Keratinocyte (primary cell): ENCODE measurements around the gene GMFB. TPM values are rescaled to one million over a fixed set of nuclear protein-coding genes. Genes with fewer than 3 reads are reported as not detected.

Experiments used
- DNase-seq: peaks from one replicate; pipeline ENCODE4 v3.0.0-alpha.2; 2011; ENCODE audit warnings: low read depth, missing footprints, low spot score
- FAIRE-seq: peaks from 2 replicates; lab custom pipeline; 2011; peaks lifted over from hg19 to GRCh38; lab: Jason Lieb, UNC
- H2AFZ ChIP-seq: 2 replicates; pipeline ENCODE4 v1.6.0; 2012; ENCODE audit warnings: low read length, control low read depth, inconsistent platforms; ENCODE audit not compliant: control insufficient read depth
- H3K27ac ChIP-seq: 2 replicates; pipeline ENCODE4 v1.5.1; 2011; ENCODE audit warnings: low read length; ENCODE audit not compliant: control insufficient read depth, insufficient read depth
- H3K27me3 ChIP-seq: 3 replicates; pipeline ENCODE4 v1.6.0; 2011; ENCODE audit warnings: low read length; ENCODE audit not compliant: control insufficient read depth, insufficient read depth; ENCODE audit errors: extremely low read depth
- H3K36me3 ChIP-seq, 2 experiments: 2 replicates in 1 of 2; 3 replicates in 1 of 2; pipeline ENCODE4 v1.5.1; 2011; ENCODE audit warnings: low read length in 2 of 2, mild to moderate bottlenecking in 1 of 2; ENCODE audit not compliant: control insufficient read depth in 2 of 2, insufficient read depth in 2 of 2; ENCODE audit errors: extremely low read depth in 1 of 2
- H3K4me1 ChIP-seq: 3 replicates; pipeline ENCODE4 v1.5.1; 2011; ENCODE audit warnings: low read length; ENCODE audit not compliant: control insufficient read depth, insufficient read depth; ENCODE audit errors: extremely low read depth
- H3K4me2 ChIP-seq: 3 replicates; pipeline ENCODE4 v1.6.0; 2011; ENCODE audit warnings: low read depth, low read length; ENCODE audit not compliant: control insufficient read depth, insufficient read depth; ENCODE audit errors: extremely low read depth
- H3K4me3 ChIP-seq, 3 experiments: fragments of 200-600 bp in 1 of 3; sonication (generic) in 1 of 3; 2 replicates in 2 of 3; 3 replicates in 1 of 3; pipeline ENCODE4 v1.5.1; 2011 to 2016; ENCODE audit warnings: low read length in 3 of 3, mild to moderate bottlenecking in 3 of 3, control low read depth in 2 of 3, inconsistent platforms in 1 of 3, low read depth in 1 of 3, mixed read lengths in 1 of 3, mixed run types in 1 of 3, moderate library complexity in 1 of 3; ENCODE audit not compliant: control insufficient read depth in 2 of 3, insufficient read depth in 2 of 3; ENCODE audit errors: extremely low read depth in 1 of 3
- H3K79me2 ChIP-seq: 2 replicates; pipeline ENCODE4 v1.6.0; 2012; ENCODE audit warnings: low read length; ENCODE audit not compliant: control insufficient read depth, insufficient read depth
- H3K9ac ChIP-seq: 3 replicates; pipeline ENCODE4 v1.6.0; 2011; ENCODE audit warnings: low read length; ENCODE audit not compliant: control insufficient read depth, insufficient read depth; ENCODE audit errors: extremely low read depth
- H3K9me1 ChIP-seq: 3 replicates; pipeline ENCODE4 v1.6.0; 2011; ENCODE audit warnings: low read length; ENCODE audit not compliant: control insufficient read depth, insufficient read depth; ENCODE audit errors: extremely low read depth
- H3K9me3 ChIP-seq: 2 replicates; pipeline ENCODE4 v1.5.1; 2012; ENCODE audit warnings: low read depth, low read length; ENCODE audit not compliant: control insufficient read depth
- H4K20me1 ChIP-seq: 3 replicates; pipeline ENCODE4 v1.6.0; 2011; ENCODE audit warnings: low read length; ENCODE audit not compliant: control insufficient read depth, insufficient read depth; ENCODE audit errors: extremely low read depth
- CTCF ChIP-seq, 3 experiments: IDR thresholded peaks in 1 of 3; conservative IDR thresholded peaks in 1 of 3; optimal IDR thresholded peaks in 1 of 3; 2 replicates in 2 of 3; 3 replicates in 1 of 3; pipeline versions ENCODE3 to v1.5.1; 2011; ENCODE audit warnings: low read length in 3 of 3, mild to moderate bottlenecking in 3 of 3, moderate library complexity in 2 of 3, control low read depth in 1 of 3, inconsistent platforms in 1 of 3; ENCODE audit not compliant: insufficient read depth in 2 of 3; ENCODE audit errors: extremely low read depth in 1 of 3
- EZH2 ChIP-seq: IDR thresholded peaks from one replicate; pipeline ENCODE4 v1.6.1; 2012; ENCODE audit warnings: inconsistent platforms, mild to moderate bottlenecking, low read length, moderate library complexity
- dilution Hi-C: fragments of 300-500 bp; cut with MboI; formaldehyde crosslinking; loops from one replicate; pipeline ENCODE4 v1.7.0; 2020; ENCODE audit warnings: low sequenced_read_pairs; ENCODE audit not compliant: extremely low pct_ligation_motif_present
- polyA plus RNA-seq, 5 experiments: library from polyadenylated mRNA; depleted of rRNA in 3 of 5; stranded (reverse) in 3 of 5; stranded (forward) in 1 of 5; unstranded in 1 of 5; fragments of >200 nt; gene quantifications; 1 replicate in 1 of 5; 2 replicates in 3 of 5; 3 replicates in 1 of 5; pipeline versions ENCODE4 v1.2.1 to v1.2.3, GENCODE V29; 2011 to 2012; ENCODE audit warnings: missing spikeins in 2 of 5, low read depth in 1 of 5, low replicate concordance in 1 of 5

GMFB gene
- polyA plus RNA-seq, 1 donor (not counting 4 experiments of a cell fraction or from before 2014, with no cell fraction given), result 50.5 TPM

GRCh38 chr14:54425068-54425467 lies 63.7 kb downstream of the GMFB start:
- Histone ChIP-seq H3K9me3 (no peaks in the 10 kb centered on the region), H3K9ac (no peak overlapping the region), H2AFZ (no peak overlapping the region), H3K27ac (no peak overlapping the region), H3K27me3 (no peaks in the 10 kb centered on the region), H4K20me1 (no peaks in the 10 kb centered on the region), H3K4me1 (no peaks in the 10 kb centered on the region), H3K9me1 (no peaks in the 10 kb centered on the region), H3K4me3 (no peak overlapping the region), H3K79me2 (no peaks in the 10 kb centered on the region), H3K4me2 (no peak overlapping the region), H3K36me3 (peaks cover 8 to 14% of the 10 kb centered on the region in 2 experiments)
- dilution Hi-C loops, result no loop called here
- TF ChIP-seq EZH2 (no peak), CTCF (optimal IDR thresholded peaks at IDR 0.05 in 1 of 3, IDR thresholded peaks at IDR 0.05 in 1 of 3, conservative IDR thresholded peaks at IDR 0.05 in 1 of 3; ENCODE audit: extremely low read depth in 1 of 3, insufficient read depth in 2 of 3, low read length in 3 of 3) (no peak)
- no peak for FAIRE-seq
- no peak for DNase-seq

Other genes with a start within 250 kb of the GMFB start
- 6.8 to 51.6 TPM (median 26.8 TPM) in 3 replicates for gene CDKN3, start 92.0 kb downstream of the GMFB start, polyA plus RNA-seq
- gene CNIH1, start 47.6 kb downstream of the GMFB start, polyA plus RNA-seq, result 220 to 322 TPM (median 314 TPM) in 3 replicates
- gene CGRRF1, start 20.9 kb upstream of the GMFB start, polyA plus RNA-seq, result 10.9 to 19.5 TPM (median 17.0 TPM) in 3 replicates
- 10.5 to 16.2 TPM (median 11.3 TPM) in 3 replicates for gene SAMD4A, start 78.1 kb upstream of the GMFB start, polyA plus RNA-seq